Keratinocyte (primary cell): ENCODE data around the gene HS3ST3B1. TPM values are rescaled to one million over a fixed set of nuclear protein-coding genes. Genes with fewer than 3 reads are reported as not detected.

ENCODE experiments used
- DNase-seq: peaks from one replicate; pipeline ENCODE4 v3.0.0-alpha.2; 2011; ENCODE audit warnings: low read depth, missing footprints, low spot score
- FAIRE-seq: peaks from 2 replicates; lab custom pipeline; 2011; peaks lifted over from hg19 to GRCh38; lab: Jason Lieb, UNC
- H2AFZ ChIP-seq: 2 replicates; pipeline ENCODE4 v1.6.0; 2012; ENCODE audit warnings: low read length, control low read depth, inconsistent platforms; ENCODE audit not compliant: control insufficient read depth
- H3K27ac ChIP-seq: 2 replicates; pipeline ENCODE4 v1.5.1; 2011; ENCODE audit warnings: low read length; ENCODE audit not compliant: control insufficient read depth, insufficient read depth
- H3K27me3 ChIP-seq: 3 replicates; pipeline ENCODE4 v1.6.0; 2011; ENCODE audit warnings: low read length; ENCODE audit not compliant: control insufficient read depth, insufficient read depth; ENCODE audit errors: extremely low read depth
- H3K36me3 ChIP-seq, 2 experiments: 2 replicates in 1 of 2; 3 replicates in 1 of 2; pipeline ENCODE4 v1.5.1; 2011; ENCODE audit warnings: low read length in 2 of 2, mild to moderate bottlenecking in 1 of 2; ENCODE audit not compliant: control insufficient read depth in 2 of 2, insufficient read depth in 2 of 2; ENCODE audit errors: extremely low read depth in 1 of 2
- H3K4me1 ChIP-seq: 3 replicates; pipeline ENCODE4 v1.5.1; 2011; ENCODE audit warnings: low read length; ENCODE audit not compliant: control insufficient read depth, insufficient read depth; ENCODE audit errors: extremely low read depth
- H3K4me2 ChIP-seq: 3 replicates; pipeline ENCODE4 v1.6.0; 2011; ENCODE audit warnings: low read depth, low read length; ENCODE audit not compliant: control insufficient read depth, insufficient read depth; ENCODE audit errors: extremely low read depth
- H3K4me3 ChIP-seq, 3 experiments: fragments of 200-600 bp in 1 of 3; sonication (generic) in 1 of 3; 2 replicates in 2 of 3; 3 replicates in 1 of 3; pipeline ENCODE4 v1.5.1; 2011 to 2016; ENCODE audit warnings: low read length in 3 of 3, mild to moderate bottlenecking in 3 of 3, control low read depth in 2 of 3, inconsistent platforms in 1 of 3, low read depth in 1 of 3, mixed read lengths in 1 of 3, mixed run types in 1 of 3, moderate library complexity in 1 of 3; ENCODE audit not compliant: control insufficient read depth in 2 of 3, insufficient read depth in 2 of 3; ENCODE audit errors: extremely low read depth in 1 of 3
- H3K79me2 ChIP-seq: 2 replicates; pipeline ENCODE4 v1.6.0; 2012; ENCODE audit warnings: low read length; ENCODE audit not compliant: control insufficient read depth, insufficient read depth
- H3K9ac ChIP-seq: 3 replicates; pipeline ENCODE4 v1.6.0; 2011; ENCODE audit warnings: low read length; ENCODE audit not compliant: control insufficient read depth, insufficient read depth; ENCODE audit errors: extremely low read depth
- H3K9me1 ChIP-seq: 3 replicates; pipeline ENCODE4 v1.6.0; 2011; ENCODE audit warnings: low read length; ENCODE audit not compliant: control insufficient read depth, insufficient read depth; ENCODE audit errors: extremely low read depth
- H3K9me3 ChIP-seq: 2 replicates; pipeline ENCODE4 v1.5.1; 2012; ENCODE audit warnings: low read depth, low read length; ENCODE audit not compliant: control insufficient read depth
- H4K20me1 ChIP-seq: 3 replicates; pipeline ENCODE4 v1.6.0; 2011; ENCODE audit warnings: low read length; ENCODE audit not compliant: control insufficient read depth, insufficient read depth; ENCODE audit errors: extremely low read depth
- CTCF ChIP-seq, 3 experiments: IDR thresholded peaks in 1 of 3; conservative IDR thresholded peaks in 1 of 3; optimal IDR thresholded peaks in 1 of 3; 2 replicates in 2 of 3; 3 replicates in 1 of 3; pipeline versions ENCODE3 to v1.5.1; 2011; ENCODE audit warnings: low read length in 3 of 3, mild to moderate bottlenecking in 3 of 3, moderate library complexity in 2 of 3, control low read depth in 1 of 3, inconsistent platforms in 1 of 3; ENCODE audit not compliant: insufficient read depth in 2 of 3; ENCODE audit errors: extremely low read depth in 1 of 3
- EZH2 ChIP-seq: IDR thresholded peaks from one replicate; pipeline ENCODE4 v1.6.1; 2012; ENCODE audit warnings: inconsistent platforms, mild to moderate bottlenecking, low read length, moderate library complexity
- dilution Hi-C: fragments of 300-500 bp; cut with MboI; formaldehyde crosslinking; loops from one replicate; pipeline ENCODE4 v1.7.0; 2020; ENCODE audit warnings: low sequenced_read_pairs; ENCODE audit not compliant: extremely low pct_ligation_motif_present
- polyA plus RNA-seq, 5 experiments: library from polyadenylated mRNA; depleted of rRNA in 3 of 5; stranded (reverse) in 3 of 5; stranded (forward) in 1 of 5; unstranded in 1 of 5; fragments of >200 nt; gene quantifications; 1 replicate in 1 of 5; 2 replicates in 3 of 5; 3 replicates in 1 of 5; pipeline versions ENCODE4 v1.2.1 to v1.2.3, GENCODE V29; 2011 to 2012; ENCODE audit warnings: missing spikeins in 2 of 5, low read depth in 1 of 5, low replicate concordance in 1 of 5

HS3ST3B1 gene
- polyA plus RNA-seq, 1 donor (not counting 4 experiments of a cell fraction or from before 2014, with no cell fraction given) = 3.9 TPM

DNA sequence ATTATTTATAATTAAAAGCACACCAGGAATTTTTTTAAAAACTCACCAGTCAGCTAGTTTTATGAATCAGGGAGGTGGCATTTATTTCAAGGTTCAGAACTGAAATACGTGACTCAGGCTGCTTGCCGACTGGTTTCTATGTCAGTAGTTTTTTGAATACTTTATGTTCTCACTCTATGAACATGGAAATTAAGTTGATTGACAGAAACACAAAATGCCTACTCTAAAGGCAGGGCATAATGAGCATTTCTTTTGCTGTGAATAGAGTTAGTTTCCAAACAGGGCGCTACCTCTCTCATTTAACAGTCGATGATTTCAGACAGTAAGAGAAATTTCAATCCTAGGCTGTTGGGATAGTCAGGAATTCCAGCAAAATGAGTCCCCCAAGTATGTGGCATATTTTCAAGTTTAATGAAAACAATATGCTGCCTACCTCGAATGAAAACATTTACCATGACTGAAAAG is 6.7 kb downstream of the HS3ST3B1 start:
- FAIRE-seq (peak; percentile 41), DNase-seq (no peak)
- Histone ChIP-seq H3K36me3 (no peaks in the 10 kb centered on the region), H3K27me3 (peaks cover 28% of the 10 kb centered on the region), H3K4me2 (peak overlapping the region; percentile 17), H2AFZ (peak overlapping the region; percentile 57), H3K4me1 (peaks cover 35% of the 10 kb centered on the region), H3K9me1 (no peaks in the 10 kb centered on the region), H4K20me1 (no peaks in the 10 kb centered on the region), H3K27ac (peak overlapping the region; percentile 25), H3K9ac (peak overlapping the region; percentile 42), H3K4me3 (peak overlapping the region in 1 of 3 experiments; percentile 62), H3K9me3 (no peaks in the 10 kb centered on the region), H3K79me2 (peaks cover 58% of the 10 kb centered on the region)
- no peak for TF ChIP-seq CTCF (optimal IDR thresholded peaks at IDR 0.05 in 1 of 3, IDR thresholded peaks at IDR 0.05 in 1 of 3, conservative IDR thresholded peaks at IDR 0.05 in 1 of 3; ENCODE audit: extremely low read depth in 1 of 3, insufficient read depth in 2 of 3, low read length in 3 of 3)
- TF ChIP-seq EZH2 = no peak
- dilution Hi-C loops = no loop called here

DNA sequence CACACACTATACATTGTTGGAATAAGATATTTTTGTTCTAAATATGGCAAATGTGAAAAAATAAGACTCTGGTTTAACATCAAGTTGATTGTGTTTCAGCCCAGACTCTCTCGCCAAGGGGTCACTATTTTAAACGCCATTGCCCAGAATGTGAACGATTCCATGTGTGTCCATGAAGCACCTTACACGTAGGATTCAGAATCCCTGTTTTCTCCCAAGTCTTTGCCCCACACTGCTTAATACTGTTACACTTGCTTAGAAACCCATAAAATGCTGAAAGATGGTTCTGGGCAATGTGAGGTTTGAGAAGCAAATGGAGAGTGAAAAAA is 7.7 kb downstream of the HS3ST3B1 start:
- Histone ChIP-seq H3K27me3 (peaks cover 18% of the 10 kb centered on the region), H3K4me3 (peak overlapping the region in 2 of 3 experiments; percentile 45 to 52), H3K27ac (peak overlapping the region; percentile 68), H4K20me1 (no peaks in the 10 kb centered on the region), H3K9me3 (no peaks in the 10 kb centered on the region), H3K9me1 (no peaks in the 10 kb centered on the region), H3K4me2 (peak overlapping the region; percentile 94), H2AFZ (peak overlapping the region; percentile 61), H3K36me3 (no peaks in the 10 kb centered on the region), H3K9ac (peak overlapping the region; percentile 55), H3K4me1 (peaks cover 26% of the 10 kb centered on the region), H3K79me2 (peaks cover 49% of the 10 kb centered on the region)
- FAIRE-seq (peak; percentile 78), DNase-seq (no peak)
- TF ChIP-seq CTCF (optimal IDR thresholded peaks at IDR 0.05 in 1 of 3, IDR thresholded peaks at IDR 0.05 in 1 of 3, conservative IDR thresholded peaks at IDR 0.05 in 1 of 3; ENCODE audit: extremely low read depth in 1 of 3, insufficient read depth in 2 of 3, low read length in 3 of 3) (no peak), EZH2 (no peak)
- dilution Hi-C loops = no loop called here
